ENCODE measurements around the gene DTX2. TPM values are rescaled to one million over a fixed set of nuclear protein-coding genes. Genes with fewer than 3 reads are reported as not detected.
"Not testable (repeated sequence)": the region's sequence is repeated elsewhere in the genome, so short reads cannot be mapped to it uniquely, and the experiment has no call there.

The DTX2 gene
- polyA plus RNA-seq, 1 donor (not counting 4 experiments of a cell fraction or from before 2014, with no cell fraction given) = 15.1 TPM

GRCh38 chr7:76495717-76496116, 34.2 kb downstream of the DTX2 start:
- dilution Hi-C loops (cut with MboI; ENCODE audit: extremely low pct_ligation_motif_present, low sequenced_read_pairs); FAIRE-seq: not testable (repeated sequence)

GRCh38 chr7:76497918-76498582, 36.5 kb downstream of the DTX2 start:
- FAIRE-seq; H4K20me1 ChIP-seq (ENCODE audit: control insufficient read depth, extremely low read depth, insufficient read depth, low read length); H3K4me2 ChIP-seq (ENCODE audit: control insufficient read depth, extremely low read depth, insufficient read depth, low read depth, low read length); H3K27me3 ChIP-seq (ENCODE audit: control insufficient read depth, extremely low read depth, insufficient read depth, low read length); H3K9me1 ChIP-seq (ENCODE audit: control insufficient read depth, extremely low read depth, insufficient read depth, low read length); DNase-seq (ENCODE audit: low read depth, low spot score); H3K4me1 ChIP-seq (ENCODE audit: control insufficient read depth, extremely low read depth, insufficient read depth, low read length); H3K9me3 ChIP-seq (ENCODE audit: control insufficient read depth, low read depth, low read length); dilution Hi-C loops (cut with MboI; ENCODE audit: extremely low pct_ligation_motif_present, low sequenced_read_pairs); H3K79me2 ChIP-seq (ENCODE audit: control insufficient read depth, insufficient read depth, low read length); H2AFZ ChIP-seq (ENCODE audit: control insufficient read depth, low read length); H3K9ac ChIP-seq (ENCODE audit: control insufficient read depth, extremely low read depth, insufficient read depth, low read length); H3K27ac ChIP-seq (ENCODE audit: control insufficient read depth, insufficient read depth, low read length); H3K4me3 ChIP-seq (ENCODE audit: control insufficient read depth in 2 of 3, extremely low read depth in 1 of 3, insufficient read depth in 2 of 3, low read depth in 1 of 3, low read length in 3 of 3); H3K36me3 ChIP-seq (ENCODE audit: control insufficient read depth in 2 of 2, extremely low read depth in 1 of 2, insufficient read depth in 2 of 2, low read length in 2 of 2): not testable (repeated sequence)

More at GRCh38 chr7:76495717-76496116, 34.2 kb downstream of the DTX2 start:
- H3K4me3 ChIP-seq (ENCODE audit: control insufficient read depth in 2 of 3, extremely low read depth in 1 of 3, insufficient read depth in 2 of 3, low read depth in 1 of 3, low read length in 3 of 3); H3K36me3 ChIP-seq (ENCODE audit: control insufficient read depth in 2 of 2, extremely low read depth in 1 of 2, insufficient read depth in 2 of 2, low read length in 2 of 2); H2AFZ ChIP-seq (ENCODE audit: control insufficient read depth, low read length); H3K9me3 ChIP-seq (ENCODE audit: control insufficient read depth, low read depth, low read length); H4K20me1 ChIP-seq (ENCODE audit: control insufficient read depth, extremely low read depth, insufficient read depth, low read length); DNase-seq (ENCODE audit: low read depth, low spot score); H3K79me2 ChIP-seq (ENCODE audit: control insufficient read depth, insufficient read depth, low read length); H3K9ac ChIP-seq (ENCODE audit: control insufficient read depth, extremely low read depth, insufficient read depth, low read length); H3K27ac ChIP-seq (ENCODE audit: control insufficient read depth, insufficient read depth, low read length); H3K4me2 ChIP-seq (ENCODE audit: control insufficient read depth, extremely low read depth, insufficient read depth, low read depth, low read length); H3K27me3 ChIP-seq (ENCODE audit: control insufficient read depth, extremely low read depth, insufficient read depth, low read length); H3K4me1 ChIP-seq (ENCODE audit: control insufficient read depth, extremely low read depth, insufficient read depth, low read length); H3K9me1 ChIP-seq (ENCODE audit: control insufficient read depth, extremely low read depth, insufficient read depth, low read length): not testable (repeated sequence)

GRCh38 chr7:76498583-76499200, 37.2 kb downstream of the DTX2 start:
- dilution Hi-C loops (cut with MboI; ENCODE audit: extremely low pct_ligation_motif_present, low sequenced_read_pairs); H3K79me2 ChIP-seq (ENCODE audit: control insufficient read depth, insufficient read depth, low read length); H2AFZ ChIP-seq (ENCODE audit: control insufficient read depth, low read length); DNase-seq (ENCODE audit: low read depth, low spot score); H3K4me3 ChIP-seq (ENCODE audit: control insufficient read depth in 2 of 3, extremely low read depth in 1 of 3, insufficient read depth in 2 of 3, low read depth in 1 of 3, low read length in 3 of 3); H3K9ac ChIP-seq (ENCODE audit: control insufficient read depth, extremely low read depth, insufficient read depth, low read length); H3K27me3 ChIP-seq (ENCODE audit: control insufficient read depth, extremely low read depth, insufficient read depth, low read length); H3K27ac ChIP-seq (ENCODE audit: control insufficient read depth, insufficient read depth, low read length); H3K9me3 ChIP-seq (ENCODE audit: control insufficient read depth, low read depth, low read length); H4K20me1 ChIP-seq (ENCODE audit: control insufficient read depth, extremely low read depth, insufficient read depth, low read length); H3K4me1 ChIP-seq (ENCODE audit: control insufficient read depth, extremely low read depth, insufficient read depth, low read length); H3K36me3 ChIP-seq (ENCODE audit: control insufficient read depth in 2 of 2, extremely low read depth in 1 of 2, insufficient read depth in 2 of 2, low read length in 2 of 2); H3K9me1 ChIP-seq (ENCODE audit: control insufficient read depth, extremely low read depth, insufficient read depth, low read length); H3K4me2 ChIP-seq (ENCODE audit: control insufficient read depth, extremely low read depth, insufficient read depth, low read depth, low read length): not testable (repeated sequence)
- peak; percentile 46 for FAIRE-seq

GRCh38 chr7:76499201-76499923, 37.9 kb downstream of the DTX2 start:
- H3K9me3 ChIP-seq (ENCODE audit: control insufficient read depth, low read depth, low read length); H2AFZ ChIP-seq (ENCODE audit: control insufficient read depth, low read length); H3K4me1 ChIP-seq (ENCODE audit: control insufficient read depth, extremely low read depth, insufficient read depth, low read length); H3K4me3 ChIP-seq (ENCODE audit: control insufficient read depth in 2 of 3, extremely low read depth in 1 of 3, insufficient read depth in 2 of 3, low read depth in 1 of 3, low read length in 3 of 3); H3K27ac ChIP-seq (ENCODE audit: control insufficient read depth, insufficient read depth, low read length); H3K9me1 ChIP-seq (ENCODE audit: control insufficient read depth, extremely low read depth, insufficient read depth, low read length); H4K20me1 ChIP-seq (ENCODE audit: control insufficient read depth, extremely low read depth, insufficient read depth, low read length); DNase-seq (ENCODE audit: low read depth, low spot score); H3K9ac ChIP-seq (ENCODE audit: control insufficient read depth, extremely low read depth, insufficient read depth, low read length); H3K36me3 ChIP-seq (ENCODE audit: control insufficient read depth in 2 of 2, extremely low read depth in 1 of 2, insufficient read depth in 2 of 2, low read length in 2 of 2); H3K79me2 ChIP-seq (ENCODE audit: control insufficient read depth, insufficient read depth, low read length); dilution Hi-C loops (cut with MboI; ENCODE audit: extremely low pct_ligation_motif_present, low sequenced_read_pairs); H3K27me3 ChIP-seq (ENCODE audit: control insufficient read depth, extremely low read depth, insufficient read depth, low read length); H3K4me2 ChIP-seq (ENCODE audit: control insufficient read depth, extremely low read depth, insufficient read depth, low read depth, low read length): not testable (repeated sequence)
- FAIRE-seq = peak; percentile 68

GRCh38 chr7:76499924-76500241, 38.4 kb downstream of the DTX2 start:
- H3K4me3 ChIP-seq (ENCODE audit: control insufficient read depth in 2 of 3, extremely low read depth in 1 of 3, insufficient read depth in 2 of 3, low read depth in 1 of 3, low read length in 3 of 3); dilution Hi-C loops (cut with MboI; ENCODE audit: extremely low pct_ligation_motif_present, low sequenced_read_pairs); H3K9me1 ChIP-seq (ENCODE audit: control insufficient read depth, extremely low read depth, insufficient read depth, low read length); H2AFZ ChIP-seq (ENCODE audit: control insufficient read depth, low read length); H3K27ac ChIP-seq (ENCODE audit: control insufficient read depth, insufficient read depth, low read length); H3K79me2 ChIP-seq (ENCODE audit: control insufficient read depth, insufficient read depth, low read length); H3K9me3 ChIP-seq (ENCODE audit: control insufficient read depth, low read depth, low read length); H3K36me3 ChIP-seq (ENCODE audit: control insufficient read depth in 2 of 2, extremely low read depth in 1 of 2, insufficient read depth in 2 of 2, low read length in 2 of 2); DNase-seq (ENCODE audit: low read depth, low spot score); H3K27me3 ChIP-seq (ENCODE audit: control insufficient read depth, extremely low read depth, insufficient read depth, low read length); H3K4me2 ChIP-seq (ENCODE audit: control insufficient read depth, extremely low read depth, insufficient read depth, low read depth, low read length); FAIRE-seq; H4K20me1 ChIP-seq (ENCODE audit: control insufficient read depth, extremely low read depth, insufficient read depth, low read length); H3K4me1 ChIP-seq (ENCODE audit: control insufficient read depth, extremely low read depth, insufficient read depth, low read length); H3K9ac ChIP-seq (ENCODE audit: control insufficient read depth, extremely low read depth, insufficient read depth, low read length): not testable (repeated sequence)
